GM23338 (cell line): ENCODE data around the gene CDK5R1. TPM values are rescaled to one million over a fixed set of nuclear protein-coding genes. Genes with fewer than 3 reads are reported as not detected.

Experiments
- ATAC-seq: fragments of 200-7000 bp; cut with Tn5 transposase; 3 replicates; pipeline ENCODE4 v1.9.1; 2020
- DNase-seq: peaks from one replicate; pipeline ENCODE4 v3.0.0-alpha.2; 2015; ENCODE audit warnings: low spot score
- H2AFZ ChIP-seq: fragments of 200-600 bp; sonication (generic); 2 replicates; pipeline ENCODE4 v1.8.0; 2016; ENCODE audit warnings: antibody characterized with exemption, mild to moderate bottlenecking, moderate library complexity
- H3F3A ChIP-seq: fragments of 200-600 bp; sonication (generic); replicated peaks from 2 replicates; pipeline ENCODE4 v1.8.0; 2017; ENCODE audit warnings: antibody characterized with exemption, mixed run types, low read depth
- H3K27ac ChIP-seq: fragments of 200-600 bp; sonication (generic); 2 replicates; pipeline ENCODE4 v1.6.1; 2016; ENCODE audit warnings: low read depth
- H3K27me3 ChIP-seq: fragments of 200-600 bp; sonication (generic); 2 replicates; pipeline ENCODE4 v1.8.0; 2016; ENCODE audit warnings: mild to moderate bottlenecking, mixed run types, moderate library complexity; ENCODE audit not compliant: insufficient read depth
- H3K36me3 ChIP-seq: fragments of 200-600 bp; sonication (generic); 2 replicates; pipeline ENCODE4 v1.8.0; 2016; ENCODE audit warnings: mild to moderate bottlenecking; ENCODE audit not compliant: insufficient read depth
- H3K4me1 ChIP-seq: fragments of 200-600 bp; sonication (generic); 2 replicates; pipeline ENCODE4 v1.8.0; 2016; ENCODE audit warnings: mild to moderate bottlenecking, moderate library complexity; ENCODE audit not compliant: insufficient read depth
- H3K4me2 ChIP-seq: fragments of 200-600 bp; sonication (generic); 2 replicates; pipeline ENCODE4 v1.7.1; 2017; ENCODE audit warnings: mixed run types
- H3K4me3 ChIP-seq: fragments of 200-600 bp; sonication (generic); 2 replicates; pipeline ENCODE4 v1.6.1; 2016; ENCODE audit warnings: mixed run types
- H3K79me2 ChIP-seq: fragments of 200-600 bp; sonication (generic); replicated peaks from 2 replicates; pipeline ENCODE4 v1.8.0; 2017; ENCODE audit warnings: mild to moderate bottlenecking; ENCODE audit not compliant: insufficient read depth
- H3K9me2 ChIP-seq: fragments of 200-600 bp; sonication (generic); 2 replicates; pipeline ENCODE4 v1.8.0; 2017; ENCODE audit not compliant: insufficient read depth
- H4K20me1 ChIP-seq: fragments of 200-600 bp; sonication (generic); replicated peaks from 2 replicates; pipeline ENCODE4 v1.8.0; 2017; ENCODE audit warnings: mild to moderate bottlenecking; ENCODE audit not compliant: insufficient read depth
- H3K27ac Mint-ChIP-seq: 2 replicates; pipeline ENCODE4 v1.8.0; 2020; ENCODE audit warnings: inconsistent platforms, mild to moderate bottlenecking, moderate library complexity, mixed read lengths
- H3K27me3 Mint-ChIP-seq: 3 replicates; pipeline ENCODE4 v1.8.0; 2022; ENCODE audit warnings: low read depth, mild to moderate bottlenecking, moderate library complexity, mixed read lengths, inconsistent platforms; ENCODE audit not compliant: insufficient read depth, poor library complexity
- H3K36me3 Mint-ChIP-seq: 3 replicates; pipeline ENCODE4 v1.8.0; 2021; ENCODE audit warnings: low read depth, mild to moderate bottlenecking, inconsistent platforms, moderate library complexity, mixed read lengths
- H3K4me1 Mint-ChIP-seq: 3 replicates; pipeline ENCODE4 v1.8.0; 2020; ENCODE audit warnings: mild to moderate bottlenecking, inconsistent platforms, mixed read lengths
- H3K4me3 Mint-ChIP-seq: 3 replicates; pipeline ENCODE4 v1.8.0; 2021; ENCODE audit warnings: moderate library complexity, mild to moderate bottlenecking, inconsistent platforms, mixed read lengths
- H3K9me3 Mint-ChIP-seq: 3 replicates; pipeline ENCODE4 v1.8.0; 2020; ENCODE audit warnings: moderate library complexity, mild to moderate bottlenecking, inconsistent platforms, mixed read lengths
- CREB1 ChIP-seq: fragments of 250-450 bp; sonication (Bioruptor Pico); IDR thresholded peaks from 2 replicates; pipeline ENCODE4 v1.5.0; 2020; ENCODE audit warnings: low read depth, mild to moderate bottlenecking, moderate library complexity
- EZH2 ChIP-seq: fragments of 200-600 bp; sonication (generic); IDR thresholded peaks from one replicate; pipeline ENCODE4 v1.8.0; 2017; ENCODE audit warnings: antibody characterized with exemption, mild to moderate bottlenecking, low read depth; ENCODE audit not compliant: unreplicated experiment
- EZH2phosphoT487 ChIP-seq: fragments of 200-600 bp; sonication (generic); IDR thresholded peaks from one replicate; pipeline ENCODE4 v1.8.1; 2018; ENCODE audit warnings: antibody characterized with exemption; ENCODE audit not compliant: unreplicated experiment
- JUNB ChIP-seq: IDR thresholded peaks from one replicate; pipeline ENCODE4 v1.6.1; 2016; ENCODE audit warnings: antibody characterized with exemption; ENCODE audit not compliant: unreplicated experiment
- NANOG ChIP-seq: IDR thresholded peaks from 2 replicates; pipeline ENCODE4 v1.6.1; 2016; ENCODE audit warnings: antibody characterized with exemption, borderline replicate concordance
- POLR2AphosphoS5 ChIP-seq: IDR thresholded peaks from 2 replicates; pipeline ENCODE4 v1.6.1; 2016; ENCODE audit warnings: antibody characterized with exemption, low read depth
- STAT1 ChIP-seq: IDR thresholded peaks from one replicate; pipeline ENCODE4 v1.6.1; 2016; ENCODE audit warnings: antibody characterized with exemption; ENCODE audit not compliant: unreplicated experiment
- ZNF114 ChIP-seq: fragments of 250-450 bp; sonication (Bioruptor Pico); IDR thresholded peaks from 2 replicates; pipeline ENCODE4 v1.5.0; 2020; ENCODE audit warnings: mild to moderate bottlenecking, moderate library complexity
- ZNF331 ChIP-seq: fragments of 250-450 bp; sonication (Bioruptor Pico); IDR thresholded peaks from 2 replicates; pipeline ENCODE4 v1.5.0; 2020; ENCODE audit warnings: low read depth, mild to moderate bottlenecking, moderate library complexity
- polyA plus RNA-seq: library from polyadenylated mRNA; unstranded; fragments of >200 nt; fragmentation: Nextera tagmentation; extraction: Ambion mirVana; gene quantifications from 2 replicates; pipeline ENCODE4 v1.2.1, GENCODE V29; 2016
- total RNA-seq: library from RNA; depleted of rRNA; stranded (reverse); fragments of >200 nt; shearing (Covaris generic); gene quantifications from 2 replicates; pipeline ENCODE4 v1.2.3, GENCODE V29; 2014
- TF ChIP-seq, protein P1 (sequence below), 2 experiments: fragments of 200-600 bp in 1 of 2; sonication (generic) in 1 of 2; conservative IDR thresholded peaks; 2 replicates each; pipeline versions ENCODE4 v1.5.1 to v1.6.1; 2016 to 2017; ENCODE audit warnings: antibody characterized with exemption in 2 of 2, low read depth in 2 of 2, mild to moderate bottlenecking in 2 of 2, moderate library complexity in 1 of 2
- TF ChIP-seq, protein P2 (sequence below): IDR thresholded peaks from 2 replicates; pipeline ENCODE4 v1.6.1; 2016; ENCODE audit warnings: antibody characterized with exemption
- TF ChIP-seq, protein P3 (sequence below): IDR thresholded peaks from one replicate; pipeline ENCODE4 v1.6.1; 2018; ENCODE audit warnings: antibody characterized with exemption; ENCODE audit not compliant: unreplicated experiment

Gene CDK5R1
- total and polyA plus RNA-seq, 2 experiments from 2014 or later, result 4.0 to 11.6 TPM

DNA sequence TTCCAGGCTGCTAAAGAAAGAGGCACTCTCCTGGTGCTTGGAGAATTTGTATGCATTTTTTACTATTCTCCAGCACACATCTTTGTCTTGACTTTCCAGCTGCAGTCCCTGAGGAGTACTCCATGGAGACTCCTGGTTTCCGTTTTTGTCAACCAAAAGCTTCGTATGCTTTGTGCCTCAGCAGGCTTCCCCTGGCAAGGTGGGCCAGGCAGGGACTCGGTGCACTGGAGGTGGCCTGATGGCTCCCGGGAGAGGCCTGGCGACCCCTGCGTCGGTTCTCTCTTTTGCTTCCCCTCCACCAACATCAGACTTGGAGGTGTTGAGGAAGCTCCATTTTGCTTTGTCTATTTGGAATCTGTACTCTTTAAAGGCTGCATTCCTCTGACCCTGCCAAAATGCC is 23.7 kb downstream of the CDK5R1 start:
- Mint-ChIP-seq H3K27me3 (peaks cover 5% of the 10 kb centered on the region), H3K36me3 (no peaks in the 10 kb centered on the region), H3K9me3 (no peaks in the 10 kb centered on the region), H3K4me1 (peaks cover 13% of the 10 kb centered on the region), H3K27ac (no peak overlapping the region), H3K4me3 (no peak overlapping the region)
- H3K4me3 ChIP-seq, result no peak overlapping the region
- no peaks in the 10 kb centered on the region for H3K36me3 ChIP-seq
- no peaks in the 10 kb centered on the region for H3F3A ChIP-seq
- peaks cover 8% of the 10 kb centered on the region for H3K4me1 ChIP-seq
- H3K27me3 ChIP-seq, result no peaks in the 10 kb centered on the region
- no peak overlapping the region for H2AFZ ChIP-seq
- H3K27ac ChIP-seq, result no peak overlapping the region
- DNase-seq (no peak), ATAC-seq (no peak)
- H3K9me2 ChIP-seq, result no peaks in the 10 kb centered on the region
- H3K79me2 ChIP-seq, result no peaks in the 10 kb centered on the region
- H3K4me2 ChIP-seq, result no peak overlapping the region
- TF ChIP-seq, protein P1, sequence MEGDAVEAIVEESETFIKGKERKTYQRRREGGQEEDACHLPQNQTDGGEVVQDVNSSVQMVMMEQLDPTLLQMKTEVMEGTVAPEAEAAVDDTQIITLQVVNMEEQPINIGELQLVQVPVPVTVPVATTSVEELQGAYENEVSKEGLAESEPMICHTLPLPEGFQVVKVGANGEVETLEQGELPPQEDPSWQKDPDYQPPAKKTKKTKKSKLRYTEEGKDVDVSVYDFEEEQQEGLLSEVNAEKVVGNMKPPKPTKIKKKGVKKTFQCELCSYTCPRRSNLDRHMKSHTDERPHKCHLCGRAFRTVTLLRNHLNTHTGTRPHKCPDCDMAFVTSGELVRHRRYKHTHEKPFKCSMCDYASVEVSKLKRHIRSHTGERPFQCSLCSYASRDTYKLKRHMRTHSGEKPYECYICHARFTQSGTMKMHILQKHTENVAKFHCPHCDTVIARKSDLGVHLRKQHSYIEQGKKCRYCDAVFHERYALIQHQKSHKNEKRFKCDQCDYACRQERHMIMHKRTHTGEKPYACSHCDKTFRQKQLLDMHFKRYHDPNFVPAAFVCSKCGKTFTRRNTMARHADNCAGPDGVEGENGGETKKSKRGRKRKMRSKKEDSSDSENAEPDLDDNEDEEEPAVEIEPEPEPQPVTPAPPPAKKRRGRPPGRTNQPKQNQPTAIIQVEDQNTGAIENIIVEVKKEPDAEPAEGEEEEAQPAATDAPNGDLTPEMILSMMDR (conservative IDR thresholded peaks at IDR 0.05; ENCODE audit: low read depth in 2 of 2), result no peak
- TF ChIP-seq, protein P2, sequence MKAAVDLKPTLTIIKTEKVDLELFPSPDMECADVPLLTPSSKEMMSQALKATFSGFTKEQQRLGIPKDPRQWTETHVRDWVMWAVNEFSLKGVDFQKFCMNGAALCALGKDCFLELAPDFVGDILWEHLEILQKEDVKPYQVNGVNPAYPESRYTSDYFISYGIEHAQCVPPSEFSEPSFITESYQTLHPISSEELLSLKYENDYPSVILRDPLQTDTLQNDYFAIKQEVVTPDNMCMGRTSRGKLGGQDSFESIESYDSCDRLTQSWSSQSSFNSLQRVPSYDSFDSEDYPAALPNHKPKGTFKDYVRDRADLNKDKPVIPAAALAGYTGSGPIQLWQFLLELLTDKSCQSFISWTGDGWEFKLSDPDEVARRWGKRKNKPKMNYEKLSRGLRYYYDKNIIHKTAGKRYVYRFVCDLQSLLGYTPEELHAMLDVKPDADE, result no peak
- TF ChIP-seq STAT1, result no peak
- H4K20me1 ChIP-seq, result no peaks in the 10 kb centered on the region

DNA sequence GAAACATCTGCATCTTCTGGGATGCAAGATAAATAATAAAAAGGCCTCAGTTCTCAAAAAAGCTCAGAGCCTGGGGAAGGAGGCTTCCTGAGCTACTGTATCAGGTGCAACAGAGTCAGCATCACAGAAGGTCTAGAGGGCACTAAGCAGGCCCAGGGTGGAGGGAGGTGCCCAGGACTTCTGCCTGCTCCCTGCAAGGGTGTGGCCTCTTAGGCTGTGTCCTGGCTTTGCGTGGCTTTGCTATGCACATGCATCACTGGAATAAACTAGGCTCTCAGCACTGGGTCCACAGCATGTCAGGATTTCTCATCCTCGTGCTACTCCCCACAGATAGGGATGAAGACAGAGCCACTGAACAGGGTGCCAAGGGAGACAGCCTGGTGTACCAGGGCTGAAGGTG is 25.5 kb downstream of the CDK5R1 start:
- Histone ChIP-seq H3K9me2 (no peaks in the 10 kb centered on the region), H3F3A (no peaks in the 10 kb centered on the region; the same call in 1 of the 2 replicates), H3K4me1 (peaks cover 27% of the 10 kb centered on the region), H2AFZ (no peak overlapping the region), H3K79me2 (no peaks in the 10 kb centered on the region), H3K4me2 (no peak overlapping the region), H4K20me1 (no peaks in the 10 kb centered on the region), H3K36me3 (no peaks in the 10 kb centered on the region), H3K27ac (no peak overlapping the region), H3K4me3 (no peak overlapping the region), H3K27me3 (no peaks in the 10 kb centered on the region)
- Mint-ChIP-seq H3K4me3 (no peak overlapping the region), H3K27me3 (peaks cover 7% of the 10 kb centered on the region), H3K4me1 (peaks cover 31% of the 10 kb centered on the region), H3K36me3 (no peaks in the 10 kb centered on the region), H3K27ac (no peak overlapping the region), H3K9me3 (no peaks in the 10 kb centered on the region)
- no peak for DNase-seq
- no peak for ATAC-seq
- TF ChIP-seq JUNB (no peak), STAT1 (no peak), POLR2AphosphoS5 (no peak), CREB1 (no peak), EZH2 (no peak), NANOG (no peak), ZNF114 (no peak), EZH2phosphoT487 (no peak), ZNF331 (no peak)
- TF ChIP-seq, protein P3, sequence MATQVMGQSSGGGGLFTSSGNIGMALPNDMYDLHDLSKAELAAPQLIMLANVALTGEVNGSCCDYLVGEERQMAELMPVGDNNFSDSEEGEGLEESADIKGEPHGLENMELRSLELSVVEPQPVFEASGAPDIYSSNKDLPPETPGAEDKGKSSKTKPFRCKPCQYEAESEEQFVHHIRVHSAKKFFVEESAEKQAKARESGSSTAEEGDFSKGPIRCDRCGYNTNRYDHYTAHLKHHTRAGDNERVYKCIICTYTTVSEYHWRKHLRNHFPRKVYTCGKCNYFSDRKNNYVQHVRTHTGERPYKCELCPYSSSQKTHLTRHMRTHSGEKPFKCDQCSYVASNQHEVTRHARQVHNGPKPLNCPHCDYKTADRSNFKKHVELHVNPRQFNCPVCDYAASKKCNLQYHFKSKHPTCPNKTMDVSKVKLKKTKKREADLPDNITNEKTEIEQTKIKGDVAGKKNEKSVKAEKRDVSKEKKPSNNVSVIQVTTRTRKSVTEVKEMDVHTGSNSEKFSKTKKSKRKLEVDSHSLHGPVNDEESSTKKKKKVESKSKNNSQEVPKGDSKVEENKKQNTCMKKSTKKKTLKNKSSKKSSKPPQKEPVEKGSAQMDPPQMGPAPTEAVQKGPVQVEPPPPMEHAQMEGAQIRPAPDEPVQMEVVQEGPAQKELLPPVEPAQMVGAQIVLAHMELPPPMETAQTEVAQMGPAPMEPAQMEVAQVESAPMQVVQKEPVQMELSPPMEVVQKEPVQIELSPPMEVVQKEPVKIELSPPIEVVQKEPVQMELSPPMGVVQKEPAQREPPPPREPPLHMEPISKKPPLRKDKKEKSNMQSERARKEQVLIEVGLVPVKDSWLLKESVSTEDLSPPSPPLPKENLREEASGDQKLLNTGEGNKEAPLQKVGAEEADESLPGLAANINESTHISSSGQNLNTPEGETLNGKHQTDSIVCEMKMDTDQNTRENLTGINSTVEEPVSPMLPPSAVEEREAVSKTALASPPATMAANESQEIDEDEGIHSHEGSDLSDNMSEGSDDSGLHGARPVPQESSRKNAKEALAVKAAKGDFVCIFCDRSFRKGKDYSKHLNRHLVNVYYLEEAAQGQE, result no peak
- TF ChIP-seq, protein P1 (conservative IDR thresholded peaks at IDR 0.05; ENCODE audit: low read depth in 2 of 2), result no peak
- TF ChIP-seq, protein P2, result no peak
